Rectal smooth muscle tissue (tissue), 1 donor: ENCODE measurements around the gene CLCA1.
"Not testable (repeated sequence)": the region's sequence is repeated elsewhere in the genome, so short reads cannot be mapped to it uniquely, and the experiment has no call there.

ENCODE experiments used
- H3K27ac ChIP-seq: one replicate; pipeline ENCODE4 v1.7.0; 2013; ENCODE audit warnings: low read depth, low read length, inconsistent platforms
- H3K27me3 ChIP-seq: one replicate; pipeline ENCODE4 v1.7.0; 2013; ENCODE audit warnings: low read length; ENCODE audit not compliant: control insufficient read depth, insufficient read depth
- H3K36me3 ChIP-seq: one replicate; pipeline ENCODE4 v1.7.0; 2013; ENCODE audit warnings: low read length; ENCODE audit not compliant: control insufficient read depth, insufficient read depth
- H3K4me1 ChIP-seq: one replicate; pipeline ENCODE4 v1.7.0; 2013; ENCODE audit warnings: low read length; ENCODE audit not compliant: control insufficient read depth, insufficient read depth
- H3K4me3 ChIP-seq: one replicate; pipeline ENCODE4 v1.7.0; 2013; ENCODE audit warnings: low read length
- H3K9ac ChIP-seq: one replicate; pipeline ENCODE4 v1.7.0; 2013; ENCODE audit warnings: low read length

The CLCA1 gene

DNA sequence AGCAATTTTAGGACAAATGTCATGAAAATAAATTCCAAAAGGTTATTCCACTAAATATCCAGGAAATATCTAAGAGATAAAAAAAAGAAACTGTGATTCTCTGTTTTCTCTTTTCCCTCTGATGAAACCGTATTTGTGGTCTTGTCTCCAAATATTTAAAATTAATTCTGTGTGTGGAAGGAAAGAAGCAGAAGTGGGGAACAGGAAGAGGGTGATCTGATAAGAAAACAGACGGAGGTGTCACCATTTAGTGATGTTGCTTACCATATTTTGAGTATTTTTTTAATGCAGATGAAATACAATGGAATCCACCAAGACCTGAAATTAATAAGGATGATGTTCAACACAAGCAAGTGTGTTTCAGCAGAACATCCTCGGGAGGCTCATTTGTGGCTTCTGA lies 29.6 kb downstream of the CLCA1 start:
- no peak overlapping the region for H3K27ac ChIP-seq
- no peaks in the 10 kb centered on the region for H3K36me3 ChIP-seq
- no peak overlapping the region for H3K9ac ChIP-seq
- H3K27me3 ChIP-seq, result no peaks in the 10 kb centered on the region
- peaks cover 7% of the 10 kb centered on the region for H3K4me1 ChIP-seq
- H3K4me3 ChIP-seq, result no peak overlapping the region

DNA sequence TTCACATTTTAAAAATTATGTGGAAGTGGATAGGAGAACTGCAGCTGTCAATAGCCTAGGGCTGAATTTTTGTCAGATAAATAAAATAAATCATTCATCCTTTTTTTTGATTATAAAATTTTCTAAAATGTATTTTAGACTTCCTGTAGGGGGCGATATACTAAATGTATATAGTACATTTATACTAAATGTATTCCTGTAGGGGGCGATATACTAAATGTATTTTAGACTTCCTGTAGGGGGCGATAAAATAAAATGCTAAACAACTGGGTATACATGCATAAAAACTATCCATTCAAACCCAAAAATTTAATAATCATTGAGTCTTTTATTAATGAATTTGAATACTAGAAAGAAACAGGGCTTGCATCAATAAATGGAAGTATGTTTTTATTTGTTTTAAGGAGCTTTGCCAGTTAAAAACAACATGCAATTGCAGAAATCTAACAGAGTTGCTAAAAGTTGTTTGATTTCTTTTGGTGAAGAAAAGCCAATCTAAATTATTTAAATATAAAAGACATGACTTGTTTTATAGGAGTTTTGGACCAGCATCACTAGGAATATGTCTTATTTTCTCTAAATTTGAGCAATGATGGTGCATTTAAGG lies 31.4 kb downstream of the CLCA1 start:
- H3K36me3 ChIP-seq, result no peaks in the 10 kb centered on the region
- H3K4me1 ChIP-seq, result peaks cover 10% of the 10 kb centered on the region
- H3K27ac ChIP-seq, result peak overlapping the region; percentile 48
- no peak overlapping the region for H3K9ac ChIP-seq
- no peaks in the 10 kb centered on the region for H3K27me3 ChIP-seq
- H3K4me3 ChIP-seq, result no peak overlapping the region

GRCh38 chr1:86500714-86501113 lies 32.0 kb downstream of the CLCA1 start:
- Histone ChIP-seq H3K4me1 (peaks cover 14% of the 10 kb centered on the region), H3K27me3 (no peaks in the 10 kb centered on the region), H3K4me3 (no peak overlapping the region), H3K36me3 (no peaks in the 10 kb centered on the region), H3K9ac (no peak overlapping the region), H3K27ac (peak overlapping the region; percentile 48)

- not testable (repeated sequence) for H3K36me3 ChIP-seq, H3K27me3 ChIP-seq, H3K9ac ChIP-seq
- H3K27ac ChIP-seq, result peak overlapping the region; percentile 79
- peaks cover 14% of the 10 kb centered on the region for H3K4me1 ChIP-seq
- peak overlapping the region; percentile 2 for H3K4me3 ChIP-seq
Measured at GRCh38 chr1:86502125-86502646, 33.5 kb downstream of the CLCA1 start.

- H3K27ac ChIP-seq, result peak overlapping the region; percentile 79
- peaks cover 14% of the 10 kb centered on the region for H3K4me1 ChIP-seq
- no peak overlapping the region for H3K9ac ChIP-seq
- H3K36me3 ChIP-seq, result no peaks in the 10 kb centered on the region
- no peaks in the 10 kb centered on the region for H3K27me3 ChIP-seq
- H3K4me3 ChIP-seq, result peak overlapping the region; percentile 10
Measured at GRCh38 chr1:86502721-86503405, 34.1 kb downstream of the CLCA1 start.

DNA sequence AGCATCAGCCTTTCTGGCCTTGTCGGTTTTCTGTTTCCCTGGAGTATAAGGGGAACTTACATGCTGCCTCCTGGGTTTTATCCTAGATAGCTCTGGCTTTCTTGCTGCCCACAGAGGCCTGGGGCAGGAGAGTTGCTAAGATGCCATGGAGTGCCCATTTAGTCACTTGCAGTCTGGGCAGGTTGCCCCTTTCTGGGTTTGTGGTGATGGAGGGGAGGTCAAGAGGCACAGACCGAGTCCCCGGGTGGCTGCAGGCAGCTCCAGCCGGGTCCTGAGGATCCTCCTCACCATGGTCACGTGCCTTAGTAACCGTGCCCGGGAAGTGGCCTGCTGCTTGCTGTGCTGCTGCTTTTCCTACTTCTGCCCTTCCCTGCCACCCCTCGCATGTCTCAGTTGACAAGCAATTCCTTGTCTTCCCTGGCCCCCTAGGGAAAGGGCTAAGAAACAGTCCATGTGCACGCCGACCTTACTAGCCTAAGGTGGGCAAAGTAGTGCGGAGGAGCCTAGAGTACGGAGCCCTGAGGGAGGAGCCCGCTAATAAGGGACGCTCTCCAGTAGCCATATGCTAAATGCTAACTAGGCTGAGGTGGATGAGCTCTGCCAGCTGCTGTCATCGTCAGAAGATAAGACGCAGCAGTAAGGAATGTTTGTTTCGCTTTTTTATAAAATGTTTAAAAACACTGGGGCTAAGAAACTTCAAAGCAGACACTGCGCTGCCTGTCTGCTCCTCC lies 34.8 kb downstream of the CLCA1 start:
- Histone ChIP-seq H3K36me3 (no peaks in the 10 kb centered on the region), H3K27ac (peak overlapping the region; percentile 79), H3K4me3 (peak overlapping the region; percentile 49), H3K27me3 (no peaks in the 10 kb centered on the region), H3K4me1 (peaks cover 14% of the 10 kb centered on the region), H3K9ac (no peak overlapping the region)

- Histone ChIP-seq H3K36me3 (no peaks in the 10 kb centered on the region), H3K4me1 (peaks cover 14% of the 10 kb centered on the region), H3K4me3 (peak overlapping the region; percentile 28), H3K9ac (no peak overlapping the region), H3K27me3 (no peaks in the 10 kb centered on the region), H3K27ac (peak overlapping the region; percentile 79)
Measured at GRCh38 chr1:86504137-86504479, 35.4 kb downstream of the CLCA1 start.

GRCh38 chr1:86504895-86505563 lies 36.3 kb downstream of the CLCA1 start:
- Histone ChIP-seq H3K4me1 (peaks cover 14% of the 10 kb centered on the region), H3K4me3 (no peak overlapping the region), H3K36me3 (no peaks in the 10 kb centered on the region), H3K9ac (no peak overlapping the region), H3K27me3 (no peaks in the 10 kb centered on the region), H3K27ac (peak overlapping the region; percentile 40)

DNA sequence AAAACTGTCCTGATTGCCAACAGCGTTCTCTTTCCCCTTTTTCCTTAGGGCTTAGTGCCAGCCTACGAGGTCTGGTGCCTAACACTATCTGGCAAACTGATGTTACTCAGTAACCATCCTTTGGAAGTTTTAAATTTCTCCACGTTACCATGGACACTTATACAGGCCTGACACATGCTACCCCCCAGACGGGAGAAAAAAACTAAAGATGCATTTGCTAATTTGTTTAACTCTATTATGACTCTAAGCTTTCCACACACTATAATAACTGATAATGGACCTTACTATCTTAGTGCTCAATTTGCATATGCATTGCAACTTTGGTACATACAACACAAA lies 36.8 kb downstream of the CLCA1 start:
- Histone ChIP-seq H3K4me3 (no peak overlapping the region), H3K27me3 (no peaks in the 10 kb centered on the region), H3K27ac (peak overlapping the region; percentile 40)

GRCh38 chr1:86507935-86508582 lies 39.3 kb downstream of the CLCA1 start:
- H3K27me3 ChIP-seq, result no peaks in the 10 kb centered on the region
- H3K4me1 ChIP-seq, result peaks cover 10% of the 10 kb centered on the region

More for the DNA sequence above, 36.8 kb downstream of the CLCA1 start:
- H3K36me3 ChIP-seq, result no peaks in the 10 kb centered on the region
- H3K9ac ChIP-seq, result no peak overlapping the region
- peaks cover 14% of the 10 kb centered on the region for H3K4me1 ChIP-seq

GRCh38 chr1:86508583-86508969 lies 39.8 kb downstream of the CLCA1 start:
- H3K4me3 ChIP-seq, result no peak overlapping the region
- no peaks in the 10 kb centered on the region for H3K36me3 ChIP-seq
- no peak overlapping the region for H3K27ac ChIP-seq
- H3K4me1 ChIP-seq, result peaks cover 7% of the 10 kb centered on the region
- H3K9ac ChIP-seq, result no peak overlapping the region
- H3K27me3 ChIP-seq, result no peaks in the 10 kb centered on the region

More at GRCh38 chr1:86507935-86508582, 39.3 kb downstream of the CLCA1 start:
- Histone ChIP-seq H3K4me3 (no peak overlapping the region), H3K36me3 (no peaks in the 10 kb centered on the region), H3K9ac (no peak overlapping the region), H3K27ac (no peak overlapping the region)

DNA sequence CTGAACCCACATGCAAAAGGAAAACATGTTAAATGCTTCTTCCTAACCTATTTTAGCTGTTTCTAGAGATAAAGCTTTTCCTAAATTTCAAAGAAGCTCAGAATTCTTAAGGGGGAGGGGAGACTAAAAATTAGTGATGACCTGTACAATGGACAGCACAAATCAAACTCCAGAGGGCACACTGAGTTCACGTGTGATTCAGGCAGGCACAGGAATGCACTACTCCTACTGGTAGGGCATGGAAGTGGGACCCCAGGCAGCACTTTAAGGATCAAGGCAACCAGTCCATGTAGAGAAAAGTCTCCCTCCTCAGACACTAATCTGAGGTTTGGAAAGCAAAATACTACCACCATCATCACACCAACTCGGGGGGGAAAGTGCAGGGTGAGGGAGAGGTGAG lies 46.9 kb downstream of the CLCA1 start:
- H3K4me1 ChIP-seq, result no peaks in the 10 kb centered on the region
- H3K9ac ChIP-seq, result no peak overlapping the region
- no peak overlapping the region for H3K27ac ChIP-seq

More for the DNA sequence above, 46.9 kb downstream of the CLCA1 start:
- H3K36me3 ChIP-seq, result no peaks in the 10 kb centered on the region
- H3K27me3 ChIP-seq, result no peaks in the 10 kb centered on the region
- no peak overlapping the region for H3K4me3 ChIP-seq
